NCI-H2107 (cell line): ENCODE results near the gene THRA.
A peak's percentile ranks its signal among the peaks of the same experiment; 100 is the strongest.
"Not testable (repeated sequence)": the region's sequence is repeated elsewhere in the genome, so short reads cannot be mapped to it uniquely, and the experiment has no call there.

Source experiments
- DNase-seq: peaks from one replicate; lab custom pipeline; 2025; lab: John Stamatoyannopoulos, UW

The THRA gene

GRCh38 chr17:40113110-40113906 lies 50.5 kb downstream of the THRA start:
- peak; percentile 91 for DNase-seq

- DNase-seq: no peak
These were observed 51.1 kb downstream of the THRA start for GRCh38 chr17:40113907-40114245.

DNA sequence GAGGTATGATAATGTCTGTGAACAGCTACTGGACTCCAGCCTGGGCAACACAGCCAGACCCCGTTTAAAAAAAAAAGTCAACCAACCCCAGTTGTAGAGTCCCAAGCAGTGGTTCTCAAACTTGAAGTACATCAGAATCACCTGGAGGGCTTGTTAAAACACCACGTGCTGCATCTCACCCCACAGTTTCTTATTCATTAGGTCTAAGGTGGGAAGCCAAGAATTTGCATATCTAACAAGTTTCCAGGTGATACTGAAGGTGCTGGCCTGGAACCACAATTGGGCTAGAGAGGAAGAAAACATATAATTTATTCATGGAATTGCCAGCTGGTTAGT lies 52.3 kb downstream of the THRA start:
- no peak for DNase-seq

GRCh38 chr17:40121181-40122135 lies 58.7 kb downstream of the THRA start, which contains the start of gene MSL1:
TSS of gene MSL1 (plus strand) at chr17:40121971. CDS start at chr17:40122613, 642 bp downstream.
- DNase-seq: peak; percentile 76

GRCh38 chr17:40122136-40122998 lies 59.6 kb downstream of the THRA start:
- no peak for DNase-seq

GRCh38 chr17:40122999-40123810 lies 60.4 kb downstream of the THRA start:
- DNase-seq: no peak

DNA sequence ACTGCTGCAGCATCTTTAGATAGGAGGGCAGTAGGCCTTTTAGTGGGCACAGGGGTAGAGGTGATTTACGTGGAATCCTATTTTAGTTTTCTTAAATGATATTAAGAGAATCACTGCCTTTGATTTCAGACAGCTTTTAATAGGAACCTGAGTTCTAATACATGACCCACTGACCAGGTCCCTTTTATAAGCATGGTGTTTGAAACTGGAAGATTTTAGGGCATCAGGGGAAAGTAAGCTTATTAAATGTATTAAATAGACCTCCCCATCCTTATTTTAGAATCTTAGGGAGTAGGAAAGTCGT lies 61.0 kb downstream of the THRA start:
- DNase-seq: no peak

DNA sequence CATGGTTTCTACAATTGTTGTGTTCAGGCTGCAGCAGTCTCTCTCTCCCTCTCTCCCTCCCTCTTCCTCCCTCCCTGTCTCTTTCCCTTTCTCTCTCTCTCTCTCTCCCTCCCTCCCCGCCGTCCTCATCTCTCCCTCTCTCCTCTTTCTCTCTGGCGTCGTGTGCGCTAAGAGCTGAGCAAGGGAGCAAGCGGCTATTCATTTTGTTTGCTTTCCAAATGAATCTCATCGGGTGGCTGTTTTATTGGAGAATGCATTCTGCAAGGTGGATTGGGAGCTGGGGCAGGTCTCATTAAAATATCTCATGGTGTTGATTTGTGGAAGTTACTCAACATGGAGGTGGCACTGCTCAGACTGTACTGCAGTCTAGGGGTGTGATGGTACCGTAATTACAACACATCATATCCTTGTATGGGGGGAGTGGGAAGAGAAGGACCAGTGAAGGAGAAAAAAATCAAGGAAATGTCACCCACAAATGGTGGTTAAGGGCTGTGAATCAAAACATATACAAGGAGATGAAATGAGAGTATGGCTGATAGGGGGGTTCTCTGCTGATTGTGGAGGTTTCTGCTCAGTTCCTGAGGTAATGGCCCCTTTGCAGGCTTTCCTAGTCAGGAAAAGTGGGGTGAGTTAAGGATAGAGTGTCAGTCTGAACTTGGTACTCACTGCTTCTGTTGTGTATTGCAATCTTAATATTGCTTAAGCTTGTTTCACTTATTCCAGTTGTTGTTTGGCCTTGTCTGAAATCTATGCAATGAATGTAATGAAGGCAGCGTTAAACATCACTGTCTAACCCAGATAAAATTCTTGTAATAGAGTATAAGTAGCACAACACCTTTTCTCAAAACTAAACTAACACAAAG lies 61.7 kb downstream of the THRA start:
- DNase-seq: no peak

DNA sequence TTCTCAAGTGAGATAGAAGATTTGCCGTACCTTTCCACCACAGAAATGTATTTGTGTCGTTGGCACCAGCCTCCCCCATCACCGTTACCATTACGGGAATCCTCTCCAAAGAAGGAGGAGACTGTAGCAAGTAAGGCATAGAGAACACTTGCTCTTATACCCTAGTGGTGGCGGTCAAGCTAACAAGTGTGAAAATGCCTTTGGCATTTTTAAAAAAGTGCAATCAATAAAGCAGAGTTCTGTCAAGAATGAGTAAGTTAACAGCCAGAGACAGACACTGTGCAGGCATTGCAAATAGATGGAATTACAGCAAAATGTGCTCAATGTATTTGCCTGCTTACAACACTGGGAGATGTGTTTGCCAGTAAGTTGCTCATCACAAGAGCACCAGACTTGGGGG lies 66.7 kb downstream of the THRA start:
- DNase-seq: no peak

GRCh38 chr17:40130352-40131042 lies 67.7 kb downstream of the THRA start:
- no peak for DNase-seq

DNA sequence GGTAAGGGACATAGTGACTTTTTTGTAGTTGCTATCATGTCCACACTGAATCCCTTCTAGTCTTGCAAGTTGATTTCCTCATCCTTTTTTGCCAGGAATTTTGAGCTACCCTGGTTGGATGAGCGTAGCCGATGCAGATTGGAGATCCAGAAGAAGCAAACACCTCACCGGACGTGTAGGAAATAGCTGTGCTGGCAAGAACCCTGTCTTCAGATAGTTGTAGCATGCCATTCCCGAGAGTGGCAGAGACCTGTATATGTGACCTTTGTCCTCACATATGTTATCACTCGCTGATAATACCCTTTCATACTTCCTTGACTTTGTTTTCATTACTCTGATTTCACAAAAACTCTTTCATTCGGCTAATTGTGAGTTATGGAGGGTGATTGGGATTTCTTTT lies 71.4 kb downstream of the THRA start:
- DNase-seq: no peak

GRCh38 chr17:40135817-40136216 lies 73.1 kb downstream of the THRA start:
- no peak for DNase-seq

- DNase-seq: no peak
These were observed 76.8 kb downstream of the THRA start for GRCh38 chr17:40139566-40140058.

GRCh38 chr17:40143166-40143565 lies 80.4 kb downstream of the THRA start:
- not testable (repeated sequence) for DNase-seq
